ENCODE measurements around the gene USP13. TPM values are rescaled to one million over a fixed set of nuclear protein-coding genes. Genes with fewer than 3 reads are reported as not detected.
"Not testable (repeated sequence)": the region's sequence is repeated elsewhere in the genome, so short reads cannot be mapped to it uniquely, and the experiment has no call there.

Gene USP13
- polyA plus RNA-seq, 1 donor from 2014 or later, result 4.5 TPM

GRCh38 chr3:179760944-179761343 lies 108.1 kb downstream of the USP13 start:
- Mint-ChIP-seq H3K4me1 (no peaks in the 10 kb centered on the region), H3K36me3 (peaks cover 24% of the 10 kb centered on the region), H3K27me3 (no peaks in the 10 kb centered on the region), H3K4me3 (no peak overlapping the region), H3K9me3 (no peaks in the 10 kb centered on the region), H3K27ac (no peak overlapping the region)

- Mint-ChIP-seq H3K4me3 (no peak overlapping the region), H3K4me1 (peaks cover 0 to 1% (median 0%) of the 10 kb centered on the region in 3 donors), H3K36me3 (peaks cover 16% of the 10 kb centered on the region), H3K27ac (no peak overlapping the region), H3K9me3 (no peaks in the 10 kb centered on the region), H3K27me3 (no peaks in the 10 kb centered on the region)
These were observed 112.6 kb downstream of the USP13 start for GRCh38 chr3:179765396-179765795.

- Mint-ChIP-seq H3K4me3 (no peak overlapping the region), H3K36me3 (peaks cover 13% of the 10 kb centered on the region), H3K27me3 (no peaks in the 10 kb centered on the region), H3K27ac (no peak overlapping the region), H3K9me3 (no peaks in the 10 kb centered on the region), H3K4me1 (peaks cover 0 to 1% (median 0%) of the 10 kb centered on the region in 3 donors)
These were observed 113.7 kb downstream of the USP13 start for GRCh38 chr3:179766416-179767133.

- H3K27ac Mint-ChIP-seq, result no peak overlapping the region
- no peaks in the 10 kb centered on the region for H3K27me3 Mint-ChIP-seq
- H3K4me3 Mint-ChIP-seq, result no peak overlapping the region
- no peaks in the 10 kb centered on the region for H3K9me3 Mint-ChIP-seq
- peaks cover 13% of the 10 kb centered on the region for H3K36me3 Mint-ChIP-seq
- peaks cover 0 to 1% (median 0%) of the 10 kb centered on the region in 3 donors for H3K4me1 Mint-ChIP-seq
These were observed 115.2 kb downstream of the USP13 start for GRCh38 chr3:179768080-179768479.

GRCh38 chr3:179769411-179770247 lies 116.8 kb downstream of the USP13 start:
- no peaks in the 10 kb centered on the region for H3K9me3 Mint-ChIP-seq
- no peak overlapping the region for H3K4me3 Mint-ChIP-seq
- H3K27me3 Mint-ChIP-seq, result no peaks in the 10 kb centered on the region
- peaks cover 13% of the 10 kb centered on the region for H3K36me3 Mint-ChIP-seq
- no peak overlapping the region for H3K27ac Mint-ChIP-seq
- peaks cover 0 to 1% (median 0%) of the 10 kb centered on the region in 3 donors for H3K4me1 Mint-ChIP-seq

- no peak overlapping the region for H3K27ac Mint-ChIP-seq
- H3K9me3 Mint-ChIP-seq, result no peaks in the 10 kb centered on the region
- H3K36me3 Mint-ChIP-seq, result peaks cover 9% of the 10 kb centered on the region
- no peaks in the 10 kb centered on the region for H3K27me3 Mint-ChIP-seq
- peaks cover 0 to 1% (median 0%) of the 10 kb centered on the region in 3 donors for H3K4me1 Mint-ChIP-seq
- no peak overlapping the region for H3K4me3 Mint-ChIP-seq
These were observed 119.0 kb downstream of the USP13 start for GRCh38 chr3:179771797-179772196.

- Mint-ChIP-seq H3K36me3 (peaks cover 9% of the 10 kb centered on the region), H3K4me1 (peaks cover 0 to 1% (median 0%) of the 10 kb centered on the region in 3 donors), H3K9me3 (no peaks in the 10 kb centered on the region), H3K4me3 (no peak overlapping the region), H3K27ac (no peak overlapping the region), H3K27me3 (no peaks in the 10 kb centered on the region)
These were observed 119.5 kb downstream of the USP13 start for GRCh38 chr3:179772297-179772696.

GRCh38 chr3:179775416-179776122 lies 122.7 kb downstream of the USP13 start:
- Mint-ChIP-seq H3K4me3 (no peak overlapping the region), H3K4me1 (no peaks in the 10 kb centered on the region), H3K36me3 (peaks cover 25% of the 10 kb centered on the region), H3K9me3 (peaks cover 2 to 15% (median 6%) of the 10 kb centered on the region in 3 donors), H3K27ac (no peak overlapping the region), H3K27me3 (no peaks in the 10 kb centered on the region)

GRCh38 chr3:179782841-179783240 lies 130.0 kb downstream of the USP13 start:
- H3K27me3 Mint-ChIP-seq, H3K4me3 Mint-ChIP-seq, H3K27ac Mint-ChIP-seq, H3K4me1 Mint-ChIP-seq: not testable (repeated sequence)
- Mint-ChIP-seq H3K9me3 (peaks cover 2 to 16% (median 6%) of the 10 kb centered on the region in 3 donors), H3K36me3 (peaks cover 33% of the 10 kb centered on the region)

GRCh38 chr3:179788996-179789395 lies 136.2 kb downstream of the USP13 start:
- peaks cover 0 to 1% (median 0%) of the 10 kb centered on the region in 3 donors for H3K4me1 Mint-ChIP-seq
- H3K27ac Mint-ChIP-seq, result no peak overlapping the region
- H3K9me3 Mint-ChIP-seq, result peaks cover 0 to 1% (median 0%) of the 10 kb centered on the region in 3 donors
- no peaks in the 10 kb centered on the region for H3K27me3 Mint-ChIP-seq
- H3K4me3 Mint-ChIP-seq, result no peak overlapping the region
- peaks cover 12% of the 10 kb centered on the region for H3K36me3 Mint-ChIP-seq

GRCh38 chr3:179791793-179792192 lies 139.0 kb downstream of the USP13 start:
- Mint-ChIP-seq H3K9me3 (peaks cover 0 to 1% (median 0%) of the 10 kb centered on the region in 3 donors), H3K4me1 (no peaks in the 10 kb centered on the region), H3K27me3 (no peaks in the 10 kb centered on the region), H3K36me3 (peaks cover 2% of the 10 kb centered on the region), H3K27ac (peak overlapping the region in 1 of 3 donors; percentile 40), H3K4me3 (no peak overlapping the region)

GRCh38 chr3:179794355-179794754 lies 141.5 kb downstream of the USP13 start:
- peaks cover 2% of the 10 kb centered on the region for H3K36me3 Mint-ChIP-seq
- no peak overlapping the region for H3K4me3 Mint-ChIP-seq
- H3K27ac Mint-ChIP-seq, result no peak overlapping the region
- H3K4me1 Mint-ChIP-seq, result no peaks in the 10 kb centered on the region
- no peaks in the 10 kb centered on the region for H3K9me3 Mint-ChIP-seq
- no peaks in the 10 kb centered on the region for H3K27me3 Mint-ChIP-seq

- no peaks in the 10 kb centered on the region for H3K36me3 Mint-ChIP-seq
- no peak overlapping the region for H3K4me3 Mint-ChIP-seq
- H3K4me1 Mint-ChIP-seq, result no peaks in the 10 kb centered on the region
- no peaks in the 10 kb centered on the region for H3K27me3 Mint-ChIP-seq
- no peak overlapping the region for H3K27ac Mint-ChIP-seq
- no peaks in the 10 kb centered on the region for H3K9me3 Mint-ChIP-seq
These were observed 143.6 kb downstream of the USP13 start for GRCh38 chr3:179796421-179796820.

GRCh38 chr3:179797192-179797591 lies 144.4 kb downstream of the USP13 start:
- H3K27me3 Mint-ChIP-seq, result no peaks in the 10 kb centered on the region
- H3K9me3 Mint-ChIP-seq, result no peaks in the 10 kb centered on the region
- H3K27ac Mint-ChIP-seq, result no peak overlapping the region
- H3K4me1 Mint-ChIP-seq, result no peaks in the 10 kb centered on the region
- H3K4me3 Mint-ChIP-seq, result no peak overlapping the region
- H3K36me3 Mint-ChIP-seq, result no peaks in the 10 kb centered on the region

- Mint-ChIP-seq H3K27me3 (peaks cover 2% of the 10 kb centered on the region), H3K9me3 (no peaks in the 10 kb centered on the region), H3K27ac (no peak overlapping the region), H3K36me3 (peaks cover 1% of the 10 kb centered on the region), H3K4me1 (no peaks in the 10 kb centered on the region), H3K4me3 (no peak overlapping the region)
These were observed 148.4 kb downstream of the USP13 start for GRCh38 chr3:179801263-179801662.

Data from IgD-negative memory B cell (primary cell).